GM19328 (cell line): Measurements from ENCODE around the gene SRPK3.

Experiments
- ATAC-seq: cut with Tn5 transposase; IDR thresholded peaks from one replicate; pipeline ENCODE4 v1.9.1; 2021; ENCODE audit warnings: mild to moderate bottlenecking, moderate library complexity; ENCODE audit not compliant: unreplicated experiment

SRPK3 gene

DNA sequence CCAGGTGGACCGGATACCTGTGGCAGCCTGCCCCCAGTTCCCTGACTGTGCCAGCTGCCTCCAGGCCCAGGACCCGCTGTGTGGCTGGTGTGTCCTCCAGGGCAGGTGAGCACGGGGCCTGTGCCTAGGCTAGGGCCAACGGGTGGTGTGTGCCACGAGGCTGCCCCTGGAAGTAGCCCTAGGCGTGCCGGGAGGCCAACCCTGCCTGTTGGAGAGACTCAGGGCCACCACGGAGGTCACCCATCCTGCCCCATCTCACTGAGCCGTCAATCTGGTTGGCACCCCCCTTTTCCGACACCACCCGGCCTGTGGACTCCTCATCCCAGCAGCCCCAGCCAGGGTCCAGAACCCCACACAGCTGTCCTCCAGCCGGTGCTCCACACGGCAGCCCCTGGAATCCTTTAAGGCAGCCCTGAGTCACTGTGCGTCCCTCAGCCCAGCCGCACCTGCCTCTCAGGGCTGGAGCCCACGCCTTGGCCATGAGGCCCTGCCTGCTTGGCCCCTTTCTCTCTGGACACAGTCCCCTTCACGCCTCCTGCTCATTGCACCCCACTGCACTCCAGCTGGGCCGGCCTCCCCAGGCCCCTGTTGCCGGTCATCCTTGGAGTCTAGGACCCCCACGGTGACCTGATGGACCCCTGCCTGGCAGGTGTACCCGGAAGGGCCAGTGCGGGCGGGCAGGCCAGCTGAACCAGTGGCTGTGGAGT is 11.5 kb upstream of the SRPK3 start:
- no peak for ATAC-seq

DNA sequence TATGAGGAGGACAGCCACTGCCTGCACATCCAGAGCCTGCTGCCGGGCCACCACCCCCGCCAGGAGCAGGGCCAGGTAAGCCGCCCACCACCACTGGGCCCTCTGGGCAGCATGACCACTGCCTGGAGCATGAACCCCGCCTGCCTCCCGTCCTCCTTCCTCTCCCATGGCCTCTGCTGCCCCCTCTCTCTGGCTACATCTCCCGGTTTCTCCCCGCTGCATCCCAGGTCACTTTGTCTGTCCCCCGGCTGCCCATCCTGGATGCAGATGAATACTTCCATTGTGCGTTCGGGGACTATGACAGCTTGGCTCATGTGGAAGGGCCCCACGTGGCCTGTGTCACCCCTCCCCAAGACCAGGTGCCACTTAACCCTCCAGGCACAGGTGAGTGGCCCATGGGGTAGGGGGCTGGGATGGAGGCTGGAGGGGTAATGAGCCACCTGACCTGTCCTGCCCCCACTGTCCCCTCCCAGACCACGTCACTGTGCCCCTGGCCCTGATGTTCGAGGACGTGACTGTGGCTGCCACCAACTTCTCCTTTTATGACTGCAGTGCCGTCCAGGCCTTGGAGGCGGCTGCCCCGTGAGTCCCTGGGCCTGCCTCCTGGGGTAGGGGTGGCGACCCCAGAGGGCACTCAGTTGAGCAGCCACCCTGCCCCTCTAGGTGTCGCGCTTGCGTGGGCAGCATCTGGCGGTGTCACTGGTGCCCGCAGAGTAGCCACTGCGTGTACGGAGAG is 10.8 kb upstream of the SRPK3 start:
- ATAC-seq, result no peak

DNA sequence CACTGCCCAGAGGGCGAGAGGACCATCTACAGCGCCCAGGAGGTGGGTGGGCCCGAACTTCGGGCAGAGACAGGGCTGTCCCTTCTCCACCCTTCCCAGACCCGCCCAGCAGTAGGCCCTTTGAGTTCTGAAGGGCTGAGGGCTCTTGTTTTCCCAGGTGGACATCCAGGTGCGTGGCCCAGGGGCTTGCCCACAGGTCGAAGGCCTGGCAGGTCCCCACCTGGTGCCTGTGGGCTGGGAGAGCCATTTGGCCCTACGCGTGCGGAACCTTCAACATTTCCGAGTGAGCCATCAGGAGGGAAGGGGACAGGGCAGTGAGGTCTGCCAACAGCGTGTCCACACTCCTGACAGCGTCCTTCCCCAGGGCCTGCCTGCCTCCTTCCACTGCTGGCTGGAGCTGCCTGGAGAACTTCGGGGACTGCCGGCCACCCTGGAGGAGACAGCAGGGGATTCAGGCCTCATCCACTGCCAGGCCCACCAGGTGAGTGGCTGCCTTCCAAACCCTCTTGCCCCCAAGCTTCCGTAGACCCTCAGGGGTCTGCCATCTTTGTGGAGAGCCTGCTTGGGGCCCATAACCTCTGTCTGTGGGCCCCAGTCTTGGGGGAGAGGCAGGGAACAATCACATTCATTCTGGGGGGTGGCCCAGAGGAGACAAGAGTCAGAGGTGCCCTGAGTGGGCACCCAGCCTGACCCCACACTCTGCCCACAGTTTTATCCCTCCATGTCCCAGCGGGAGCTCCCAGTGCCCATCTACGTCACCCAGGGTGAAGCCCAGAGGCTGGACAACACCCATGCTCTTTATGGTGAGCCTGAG is 10.0 kb upstream of the SRPK3 start:
- ATAC-seq, result no peak

DNA sequence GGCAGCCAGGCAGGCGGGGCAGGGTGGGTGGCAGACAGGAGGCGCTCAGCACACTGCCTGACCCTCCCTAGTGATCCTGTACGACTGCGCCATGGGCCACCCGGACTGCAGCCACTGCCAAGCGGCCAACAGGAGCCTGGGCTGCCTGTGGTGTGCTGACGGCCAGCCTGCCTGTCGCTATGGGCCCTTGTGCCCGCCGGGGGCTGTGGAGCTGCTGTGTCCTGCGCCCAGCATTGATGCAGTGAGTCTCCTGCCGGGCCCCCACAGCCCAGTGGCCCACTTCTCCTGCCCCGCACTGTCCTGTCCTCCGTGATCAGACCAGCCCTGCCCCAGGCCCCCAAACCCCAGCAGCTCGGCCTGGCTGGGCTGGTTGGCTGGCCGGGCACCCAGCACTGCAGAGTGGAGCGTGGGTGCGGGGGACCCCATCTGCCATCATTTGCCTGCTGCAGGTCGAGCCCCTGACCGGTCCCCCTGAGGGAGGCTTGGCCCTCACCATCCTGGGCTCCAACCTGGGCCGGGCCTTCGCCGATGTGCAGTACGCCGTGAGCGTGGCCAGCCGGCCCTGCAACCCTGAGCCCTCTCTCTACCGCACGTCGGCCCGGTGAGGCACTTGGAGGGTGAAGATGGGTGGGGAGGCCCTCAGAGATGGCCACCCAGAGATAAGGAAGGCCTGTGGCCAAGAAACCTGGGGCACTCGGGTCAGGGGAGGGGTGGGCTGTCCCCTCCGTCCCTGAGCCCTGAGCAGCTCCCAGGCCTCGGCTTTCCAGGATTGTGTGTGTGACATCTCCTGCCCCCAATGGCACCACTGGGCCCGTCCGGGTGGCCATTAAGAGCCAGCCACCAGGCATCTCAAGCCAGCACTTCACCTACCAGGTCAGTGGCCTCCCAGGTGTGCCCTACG is 9.2 kb upstream of the SRPK3 start:
- no peak for ATAC-seq

GRCh38 chrX:153772316-153773217 is 8.3 kb upstream of the SRPK3 start:
- ATAC-seq, result no peak

- ATAC-seq, result no peak
These were observed 7.6 kb upstream of the SRPK3 start for GRCh38 chrX:153773218-153773611.

GRCh38 chrX:153773741-153774575 is 6.9 kb upstream of the SRPK3 start:
- ATAC-seq, result no peak

- ATAC-seq, result no peak
These were observed 6.1 kb upstream of the SRPK3 start for GRCh38 chrX:153774576-153775292.

DNA sequence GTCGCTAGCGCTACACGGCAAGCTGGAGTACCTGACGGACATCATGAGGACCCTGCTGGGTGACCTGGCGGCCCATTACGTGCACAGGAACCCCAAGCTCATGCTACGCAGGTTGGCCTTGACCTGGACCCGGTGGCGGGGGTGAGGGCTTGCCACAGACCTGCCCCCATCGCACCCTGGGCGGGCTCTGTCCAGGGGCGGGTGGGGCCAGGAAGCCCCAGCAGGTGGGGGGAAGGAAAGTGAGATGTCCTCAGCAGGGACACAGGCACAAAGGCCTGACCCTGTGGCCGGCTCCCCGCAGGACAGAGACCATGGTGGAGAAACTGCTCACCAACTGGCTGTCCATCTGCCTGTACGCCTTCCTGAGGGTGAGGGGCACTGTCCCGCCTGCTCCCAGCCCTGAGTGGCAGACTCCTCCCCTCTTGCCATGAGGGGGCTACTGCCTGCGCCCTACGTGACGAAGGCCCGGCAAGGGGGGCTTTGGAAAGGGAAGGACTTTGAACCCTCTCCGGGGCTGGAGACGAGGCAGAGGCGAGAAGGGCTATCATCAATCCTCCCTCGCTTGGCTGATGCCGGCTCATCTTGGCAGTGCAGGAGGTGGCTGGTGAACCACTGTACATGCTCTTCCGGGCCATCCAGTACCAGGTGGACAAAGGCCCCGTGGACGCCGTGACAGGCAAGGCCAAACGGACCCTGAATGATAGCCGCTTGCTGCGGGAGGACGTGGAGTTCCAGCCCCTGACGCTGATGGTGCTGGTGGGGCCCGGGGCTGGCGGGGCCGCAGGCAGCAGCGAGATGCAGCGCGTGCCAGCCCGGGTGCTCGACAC is 5.3 kb upstream of the SRPK3 start:
- no peak for ATAC-seq

GRCh38 chrX:153776120-153776599 is 4.7 kb upstream of the SRPK3 start:
- ATAC-seq, result no peak

- no peak for ATAC-seq
These were observed 4.2 kb upstream of the SRPK3 start for GRCh38 chrX:153776611-153777045.

DNA sequence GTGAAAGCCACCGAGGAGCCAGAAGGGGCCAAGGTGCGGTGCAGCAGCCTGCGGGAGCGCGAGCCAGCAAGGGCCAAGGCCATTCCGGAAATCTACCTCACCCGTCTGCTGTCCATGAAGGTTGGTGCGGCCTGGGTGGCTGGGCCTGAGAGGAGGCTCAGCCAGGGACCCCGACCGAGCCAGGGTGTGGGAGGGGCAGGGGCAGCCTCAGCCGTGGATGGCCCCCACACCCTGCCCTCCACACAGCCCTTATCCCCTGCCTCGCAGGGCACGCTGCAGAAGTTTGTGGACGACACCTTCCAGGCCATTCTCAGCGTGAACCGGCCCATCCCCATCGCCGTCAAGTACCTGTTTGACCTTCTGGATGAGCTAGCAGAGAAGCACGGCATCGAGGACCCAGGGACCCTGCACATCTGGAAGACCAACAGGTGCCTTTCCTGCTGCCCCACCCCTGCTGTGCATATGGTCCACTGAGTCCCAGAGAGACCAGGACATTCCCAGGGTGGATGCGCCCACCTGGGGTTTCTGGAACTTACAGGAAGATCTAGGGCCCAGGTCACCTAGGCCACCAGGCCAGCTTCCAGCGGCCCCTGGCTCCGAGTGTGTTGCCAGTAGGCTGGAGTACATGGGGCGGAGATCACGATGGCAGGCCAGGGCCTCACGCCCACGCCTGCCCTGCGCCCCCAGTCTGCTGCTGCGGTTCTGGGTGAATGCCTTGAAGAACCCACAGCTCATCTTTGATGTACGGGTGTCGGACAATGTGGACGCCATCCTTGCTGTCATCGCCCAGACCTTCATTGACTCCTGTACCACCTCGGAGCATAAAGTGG is 3.4 kb upstream of the SRPK3 start:
- ATAC-seq, result no peak

DNA sequence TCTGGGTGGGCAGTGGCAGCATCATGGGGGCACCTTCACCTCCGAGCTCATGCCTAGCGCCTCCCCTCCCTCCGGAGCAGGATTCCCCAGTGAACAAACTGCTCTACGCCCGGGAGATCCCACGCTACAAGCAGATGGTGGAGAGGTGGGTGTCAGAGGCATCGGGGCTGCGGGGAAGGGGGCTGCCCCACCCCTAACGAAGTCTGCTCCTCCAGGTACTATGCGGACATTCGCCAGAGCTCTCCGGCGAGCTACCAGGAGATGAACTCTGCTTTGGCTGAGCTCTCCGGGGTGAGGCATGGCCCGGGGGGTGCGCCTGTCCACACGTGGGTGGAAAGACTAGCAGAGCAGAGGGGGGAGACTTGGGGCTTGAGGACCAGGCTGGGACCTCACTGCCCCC is 2.7 kb upstream of the SRPK3 start:
- no peak for ATAC-seq

GRCh38 chrX:153778684-153779101 is 2.1 kb upstream of the SRPK3 start:
- ATAC-seq, result no peak

DNA sequence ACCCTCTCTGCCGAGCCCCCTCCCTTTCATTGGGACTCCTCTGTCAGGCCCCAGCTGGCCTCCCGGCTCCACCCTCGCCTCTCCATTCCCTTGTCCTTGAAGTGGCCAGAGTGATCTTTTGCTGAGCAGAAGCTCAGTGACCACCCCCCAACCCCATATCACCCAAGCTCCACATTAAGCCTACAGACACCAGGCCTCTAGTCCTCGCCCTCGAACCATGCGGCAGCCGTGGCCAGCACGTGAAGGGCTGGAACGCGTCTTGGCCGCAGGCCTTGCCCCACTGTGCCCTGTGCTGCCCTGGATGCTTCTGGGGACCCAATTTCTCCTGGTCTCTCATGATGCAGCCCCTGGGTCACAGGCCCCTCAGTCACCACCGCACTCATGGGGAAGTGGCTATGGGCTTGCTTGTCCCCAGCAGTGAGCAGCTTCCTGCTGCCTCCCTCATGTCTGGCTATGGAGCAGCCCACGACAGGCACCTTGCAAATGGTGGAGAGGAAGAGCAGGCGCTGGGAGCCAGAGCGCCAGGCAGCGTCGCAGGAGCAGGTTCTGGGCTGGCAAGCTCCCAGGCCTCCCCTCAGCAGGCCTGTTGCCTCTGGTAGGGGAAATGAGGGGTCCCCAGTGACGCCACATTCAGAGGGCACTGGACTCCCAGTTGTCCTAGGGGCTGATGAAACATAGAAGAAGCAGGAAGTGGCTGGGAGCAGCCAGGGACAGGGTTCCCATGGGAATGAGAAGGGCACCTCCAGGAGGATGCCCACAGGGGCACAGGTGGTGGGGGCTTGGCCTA is 757 bp upstream of the SRPK3 start:
- no peak for ATAC-seq
